Measurements from ENCODE around the gene KLHL17. TPM values are rescaled to one million over a fixed set of nuclear protein-coding genes. Genes with fewer than 3 reads are reported as not detected.

The KLHL17 gene
- total RNA-seq, 1 experiment from 2014 or later: 41.4 TPM

DNA sequence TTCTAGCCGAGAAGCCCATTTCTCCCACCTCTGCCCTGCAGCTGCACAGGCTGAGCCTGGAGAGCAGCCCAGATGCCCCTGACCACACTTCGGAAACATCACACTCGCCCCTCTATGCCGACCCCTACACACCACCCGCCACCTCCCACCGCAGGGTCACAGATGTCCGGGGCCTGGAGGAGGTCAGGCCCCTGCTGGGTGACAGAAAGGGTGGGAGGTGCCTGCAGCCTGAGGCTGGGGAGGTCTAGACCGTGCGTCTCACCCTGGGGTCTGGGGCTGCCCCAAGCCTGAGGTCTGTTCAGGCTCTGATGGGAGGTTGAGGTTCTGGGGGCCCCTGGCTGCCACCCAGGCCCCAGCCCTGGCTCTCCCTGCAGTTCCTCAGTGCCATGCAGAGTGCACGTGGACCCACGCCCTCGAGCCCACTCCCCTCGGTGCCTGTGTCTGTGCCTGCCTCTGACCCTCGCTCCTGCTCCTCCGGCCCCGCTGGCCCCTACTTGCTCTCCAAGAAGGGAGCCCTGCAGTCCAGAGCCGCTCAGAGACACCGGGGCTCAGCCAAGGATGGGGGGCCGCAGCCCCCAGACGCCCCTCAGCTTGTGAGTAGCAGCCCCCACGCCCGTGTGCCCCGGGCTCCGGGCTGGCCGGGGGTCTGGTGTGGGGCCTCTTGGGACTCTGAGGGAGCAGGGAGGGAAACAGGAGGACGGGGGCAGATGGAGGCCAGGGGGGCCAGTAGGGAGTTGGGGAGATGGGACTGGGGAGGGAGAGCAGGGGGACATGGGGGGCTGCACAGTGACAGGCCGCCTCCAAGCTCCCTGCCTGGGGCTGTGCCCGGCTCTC is 13.3 kb downstream of the KLHL17 start:
- Mint-ChIP-seq H3K27me3 (ENCODE audit: low read depth) (peaks cover 53% of the 10 kb centered on the region), H3K4me1 (peaks cover 5 to 11% of the 10 kb centered on the region in 2 experiments; a peak in 3 of 4 replicates), H3K4me3 (no peak overlapping the region), H3K27ac (peak overlapping the region in 1 of 3 experiments; percentile 89; a peak in 1 of 7 replicates), H3K36me3 (ENCODE audit: insufficient read depth in 1 of 3, low read depth in 3 of 3) (peaks cover 0 to 6% (median 4%) of the 10 kb centered on the region in 3 experiments; a peak in 4 of 7 replicates), H3K9me3 (peaks cover 6 to 9% of the 10 kb centered on the region in 2 experiments)
- Histone ChIP-seq H3K56ac (ENCODE audit: insufficient read length, low read depth, low read length) (no peak overlapping the region), H3K27me3 (ENCODE audit: insufficient read depth, low read length) (peaks cover 9% of the 10 kb centered on the region; the same call in 1 of the 2 replicates), H3K9me3 (ENCODE audit: control insufficient read depth, low read depth, low read length) (no peaks in the 10 kb centered on the region), H3K23me2 (ENCODE audit: insufficient read length, low read depth, low read length, poor library complexity, severe bottlenecking) (no peaks in the 10 kb centered on the region), H2BK20ac (ENCODE audit: low read depth, low read length, poor library complexity, severe bottlenecking) (no peak overlapping the region), H3K18ac (ENCODE audit: insufficient read length, low read depth, low read length) (no peak overlapping the region), H3K4ac (ENCODE audit: low read depth, low read length) (no peak overlapping the region), H3K27ac (ENCODE audit: insufficient read length, low read depth, low read length) (no peak overlapping the region), H3K79me1 (ENCODE audit: insufficient read depth, low read depth, low read length, poor library complexity, severe bottlenecking) (no peaks in the 10 kb centered on the region), H3K79me2 (ENCODE audit: insufficient read depth, low read length) (no peaks in the 10 kb centered on the region), H2BK5ac (ENCODE audit: insufficient read length, low read length) (no peak overlapping the region), H3K9ac (ENCODE audit: extremely low read depth, insufficient read length, low read length) (no peak overlapping the region), H2AFZ (ENCODE audit: low read length) (no peak overlapping the region), H3T11ph (ENCODE audit: low read length) (no peak overlapping the region), H4K20me1 (ENCODE audit: control insufficient read depth, insufficient read depth, insufficient read length) (no peaks in the 10 kb centered on the region), H4K91ac (ENCODE audit: insufficient read length, low read depth, low read length) (no peak overlapping the region), H2BK120ac (ENCODE audit: low read depth, low read length, poor library complexity, severe bottlenecking) (no peak overlapping the region), H4K5ac (ENCODE audit: insufficient read length, low read depth, low read length) (no peak overlapping the region), H3K14ac (ENCODE audit: insufficient read depth, low read length) (no peak overlapping the region; the same call in 1 of the 2 replicates), H3K4me2 (ENCODE audit: insufficient read depth, insufficient read length, low read length) (no peak overlapping the region), H3K4me1 (ENCODE audit: insufficient read depth, low read length) (no peaks in the 10 kb centered on the region), H2AK5ac (ENCODE audit: insufficient read length, low read length) (no peak overlapping the region), H2BK12ac (ENCODE audit: insufficient read length, low read depth, low read length) (no peak overlapping the region), H2BK15ac (ENCODE audit: low read depth, low read length) (no peak overlapping the region), H4K8ac (replicated peaks; ENCODE audit: insufficient read length, low read depth, low read length) (no peak overlapping the region), H3K23ac (ENCODE audit: insufficient read length, low read depth, low read length) (no peak overlapping the region)
- TF ChIP-seq, protein P1, sequence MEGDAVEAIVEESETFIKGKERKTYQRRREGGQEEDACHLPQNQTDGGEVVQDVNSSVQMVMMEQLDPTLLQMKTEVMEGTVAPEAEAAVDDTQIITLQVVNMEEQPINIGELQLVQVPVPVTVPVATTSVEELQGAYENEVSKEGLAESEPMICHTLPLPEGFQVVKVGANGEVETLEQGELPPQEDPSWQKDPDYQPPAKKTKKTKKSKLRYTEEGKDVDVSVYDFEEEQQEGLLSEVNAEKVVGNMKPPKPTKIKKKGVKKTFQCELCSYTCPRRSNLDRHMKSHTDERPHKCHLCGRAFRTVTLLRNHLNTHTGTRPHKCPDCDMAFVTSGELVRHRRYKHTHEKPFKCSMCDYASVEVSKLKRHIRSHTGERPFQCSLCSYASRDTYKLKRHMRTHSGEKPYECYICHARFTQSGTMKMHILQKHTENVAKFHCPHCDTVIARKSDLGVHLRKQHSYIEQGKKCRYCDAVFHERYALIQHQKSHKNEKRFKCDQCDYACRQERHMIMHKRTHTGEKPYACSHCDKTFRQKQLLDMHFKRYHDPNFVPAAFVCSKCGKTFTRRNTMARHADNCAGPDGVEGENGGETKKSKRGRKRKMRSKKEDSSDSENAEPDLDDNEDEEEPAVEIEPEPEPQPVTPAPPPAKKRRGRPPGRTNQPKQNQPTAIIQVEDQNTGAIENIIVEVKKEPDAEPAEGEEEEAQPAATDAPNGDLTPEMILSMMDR (conservative IDR thresholded peaks at IDR 0.05): no peak
- no CpG with 5 or more reads among the region's 28 CpGs for WGBS (ENCODE audit: extremely low coverage, insufficient read length, low lambda C conversion rate)
- no peak for DNase-seq

Data from H9 (cell line).